UCSD-AML1 (cell line): ENCODE data around the gene PELI2.
A peak's percentile ranks its signal among the peaks of the same experiment; 100 is the strongest.

Experiments
- DNase-seq: peaks from one replicate; lab custom pipeline; 2025; ENCODE audit not compliant: unreplicated experiment; lab: John Stamatoyannopoulos, UW

Gene PELI2

GRCh38 chr14:56117765-56118610 is at the start of gene PELI2:
Gene PELI2 (plus strand): TSS chr14:56118411. CDS start chr14:56118661, 250 bp downstream.
- DNase-seq, result peak; percentile 90

GRCh38 chr14:56073799-56074198 is 44.4 kb upstream of the PELI2 start:
- no peak for DNase-seq

- no peak for DNase-seq
Observed at GRCh38 chr14:56075301-56075700, 42.9 kb upstream of the PELI2 start.

- no peak for DNase-seq
Observed at GRCh38 chr14:56081139-56081538, 37.1 kb upstream of the PELI2 start.

GRCh38 chr14:56082880-56083279 is 35.3 kb upstream of the PELI2 start:
- DNase-seq, result no peak

GRCh38 chr14:56085471-56085870 is 32.7 kb upstream of the PELI2 start:
- DNase-seq, result no peak

- no peak for DNase-seq
Observed at GRCh38 chr14:56087671-56088471, 30.3 kb upstream of the PELI2 start.

GRCh38 chr14:56088941-56089340 is 29.3 kb upstream of the PELI2 start:
- DNase-seq, result no peak

GRCh38 chr14:56092763-56093162 is 25.4 kb upstream of the PELI2 start:
- no peak for DNase-seq

GRCh38 chr14:56094076-56094475 is 24.1 kb upstream of the PELI2 start:
- no peak for DNase-seq

- DNase-seq, result no peak
Observed at GRCh38 chr14:56098021-56098420, 20.2 kb upstream of the PELI2 start.

- no peak for DNase-seq
Observed at GRCh38 chr14:56099081-56099797, 19.0 kb upstream of the PELI2 start.

GRCh38 chr14:56100556-56100955 is 17.7 kb upstream of the PELI2 start:
- DNase-seq, result no peak

- DNase-seq, result no peak
Observed at GRCh38 chr14:56102941-56103340, 15.3 kb upstream of the PELI2 start.

- DNase-seq, result no peak
Observed at GRCh38 chr14:56107615-56108014, 10.6 kb upstream of the PELI2 start.

GRCh38 chr14:56108057-56108456 is 10.2 kb upstream of the PELI2 start:
- no peak for DNase-seq

- no peak for DNase-seq
Observed at GRCh38 chr14:56112781-56113180, 5.4 kb upstream of the PELI2 start.

- no peak for DNase-seq
Observed at GRCh38 chr14:56115334-56115870, 2.8 kb upstream of the PELI2 start.

GRCh38 chr14:56115976-56116893 is 2.0 kb upstream of the PELI2 start:
- peak; percentile 19 for DNase-seq

GRCh38 chr14:56118611-56119181 is 485 bp downstream of the PELI2 start:
- peak; percentile 65 for DNase-seq
